NB4 (cell line): Measurements from ENCODE around the gene KNCN.

ENCODE experiments used
- DNase-seq: peaks from one replicate; pipeline ENCODE4 v3.0.0; 2010; ENCODE audit warnings: low read depth
- H3K4me3 ChIP-seq: one replicate; pipeline ENCODE4 v1.5.1; 2011; ENCODE audit warnings: mild to moderate bottlenecking, low read depth, low read length, moderate library complexity
- MYC ChIP-seq: IDR thresholded peaks from 2 replicates; pipeline ENCODE4 v1.6.1; 2011; ENCODE audit warnings: low read depth, low read length
- POLR2A ChIP-seq: IDR thresholded peaks from 2 replicates; pipeline ENCODE4 v1.6.1; 2011; ENCODE audit warnings: mild to moderate bottlenecking; ENCODE audit not compliant: insufficient read length; ENCODE audit errors: extremely low read depth
- TF ChIP-seq, protein P1 (sequence below): IDR thresholded peaks from one replicate; pipeline ENCODE4 v1.5.1; 2012; ENCODE audit warnings: low read depth, low read length
- TF ChIP-seq, protein P2 (sequence below): IDR thresholded peaks from 2 replicates; pipeline ENCODE4 v1.6.1; 2011; ENCODE audit warnings: low read depth, low read length

The KNCN gene

DNA sequence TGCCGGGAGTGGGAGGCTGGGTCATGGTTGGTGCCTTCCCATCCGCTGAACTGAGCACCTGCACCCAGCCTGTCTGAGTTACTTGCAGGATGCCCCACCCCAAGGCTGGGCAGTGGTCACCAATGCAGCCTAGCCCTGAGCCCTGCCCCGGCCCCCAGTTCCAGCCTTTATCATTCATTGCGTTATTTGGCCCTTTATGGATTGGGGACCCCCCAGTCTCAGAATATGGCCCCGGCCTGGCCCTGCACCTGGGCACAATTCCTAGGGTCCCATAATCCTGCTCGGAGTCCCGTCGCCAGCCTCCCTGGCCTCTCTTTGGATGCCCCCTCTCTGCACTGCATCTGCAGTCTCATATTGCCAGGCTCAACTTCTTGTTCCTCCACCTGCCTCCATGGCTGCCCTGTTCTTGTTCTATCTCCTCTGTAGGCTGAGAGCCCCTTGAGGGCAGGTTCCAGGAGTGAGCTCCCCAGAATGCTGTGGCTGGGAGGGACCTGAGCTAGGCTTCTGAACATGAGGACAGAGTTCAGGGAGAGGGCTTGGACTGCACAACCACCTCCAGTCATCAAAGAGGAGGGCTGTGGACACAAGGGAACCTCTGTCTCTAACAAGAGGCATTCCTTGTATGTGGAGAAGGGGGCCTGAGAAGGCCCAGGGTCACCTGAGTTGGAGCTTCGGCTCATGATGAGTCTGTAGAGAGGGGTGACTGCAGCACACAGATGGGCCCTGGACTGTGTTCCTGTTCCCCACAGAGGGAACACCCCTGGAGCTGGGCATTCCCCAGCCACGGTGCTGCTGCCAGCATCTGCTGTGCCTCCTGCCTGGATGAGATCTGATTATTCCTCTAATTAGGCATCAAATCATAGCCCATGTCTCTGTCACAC is 1.1 kb upstream of the KNCN start:
- TF ChIP-seq, protein P1, sequence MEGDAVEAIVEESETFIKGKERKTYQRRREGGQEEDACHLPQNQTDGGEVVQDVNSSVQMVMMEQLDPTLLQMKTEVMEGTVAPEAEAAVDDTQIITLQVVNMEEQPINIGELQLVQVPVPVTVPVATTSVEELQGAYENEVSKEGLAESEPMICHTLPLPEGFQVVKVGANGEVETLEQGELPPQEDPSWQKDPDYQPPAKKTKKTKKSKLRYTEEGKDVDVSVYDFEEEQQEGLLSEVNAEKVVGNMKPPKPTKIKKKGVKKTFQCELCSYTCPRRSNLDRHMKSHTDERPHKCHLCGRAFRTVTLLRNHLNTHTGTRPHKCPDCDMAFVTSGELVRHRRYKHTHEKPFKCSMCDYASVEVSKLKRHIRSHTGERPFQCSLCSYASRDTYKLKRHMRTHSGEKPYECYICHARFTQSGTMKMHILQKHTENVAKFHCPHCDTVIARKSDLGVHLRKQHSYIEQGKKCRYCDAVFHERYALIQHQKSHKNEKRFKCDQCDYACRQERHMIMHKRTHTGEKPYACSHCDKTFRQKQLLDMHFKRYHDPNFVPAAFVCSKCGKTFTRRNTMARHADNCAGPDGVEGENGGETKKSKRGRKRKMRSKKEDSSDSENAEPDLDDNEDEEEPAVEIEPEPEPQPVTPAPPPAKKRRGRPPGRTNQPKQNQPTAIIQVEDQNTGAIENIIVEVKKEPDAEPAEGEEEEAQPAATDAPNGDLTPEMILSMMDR = no peak
- TF ChIP-seq MYC (no peak), POLR2A (no peak)
- TF ChIP-seq, protein P2, sequence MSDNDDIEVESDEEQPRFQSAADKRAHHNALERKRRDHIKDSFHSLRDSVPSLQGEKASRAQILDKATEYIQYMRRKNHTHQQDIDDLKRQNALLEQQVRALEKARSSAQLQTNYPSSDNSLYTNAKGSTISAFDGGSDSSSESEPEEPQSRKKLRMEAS = no peak
- H3K4me3 ChIP-seq = no peak overlapping the region
- DNase-seq = no peak

DNA sequence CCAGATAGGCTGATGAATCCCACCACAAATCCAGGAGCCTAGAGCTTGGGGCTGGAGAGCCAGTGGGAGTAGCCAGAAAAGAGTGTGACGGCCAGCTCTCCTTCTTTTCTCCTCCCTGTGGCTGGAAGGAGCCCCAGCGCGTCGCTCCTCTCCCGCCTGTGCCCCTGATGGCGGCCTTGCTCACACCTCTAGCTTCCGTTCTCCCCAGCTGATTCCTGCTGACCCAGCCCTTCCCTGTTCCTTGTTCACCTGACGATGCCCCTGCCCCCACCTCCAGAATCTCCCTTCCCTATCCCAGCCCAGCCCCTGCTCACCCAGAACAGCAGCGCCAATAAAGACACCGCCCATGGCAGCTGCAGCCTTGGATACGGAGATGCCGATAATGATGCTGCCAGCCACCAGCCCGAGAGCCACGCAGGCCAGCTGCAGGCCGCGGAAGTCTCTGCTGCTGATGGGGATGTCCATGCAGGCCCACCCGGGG is 656 bp downstream of the KNCN start:
- H3K4me3 ChIP-seq = no peak overlapping the region
- DNase-seq = no peak
- no peak for TF ChIP-seq MYC
- TF ChIP-seq, protein P1 = no peak
- TF ChIP-seq, protein P2 = no peak
- TF ChIP-seq POLR2A = no peak

DNA sequence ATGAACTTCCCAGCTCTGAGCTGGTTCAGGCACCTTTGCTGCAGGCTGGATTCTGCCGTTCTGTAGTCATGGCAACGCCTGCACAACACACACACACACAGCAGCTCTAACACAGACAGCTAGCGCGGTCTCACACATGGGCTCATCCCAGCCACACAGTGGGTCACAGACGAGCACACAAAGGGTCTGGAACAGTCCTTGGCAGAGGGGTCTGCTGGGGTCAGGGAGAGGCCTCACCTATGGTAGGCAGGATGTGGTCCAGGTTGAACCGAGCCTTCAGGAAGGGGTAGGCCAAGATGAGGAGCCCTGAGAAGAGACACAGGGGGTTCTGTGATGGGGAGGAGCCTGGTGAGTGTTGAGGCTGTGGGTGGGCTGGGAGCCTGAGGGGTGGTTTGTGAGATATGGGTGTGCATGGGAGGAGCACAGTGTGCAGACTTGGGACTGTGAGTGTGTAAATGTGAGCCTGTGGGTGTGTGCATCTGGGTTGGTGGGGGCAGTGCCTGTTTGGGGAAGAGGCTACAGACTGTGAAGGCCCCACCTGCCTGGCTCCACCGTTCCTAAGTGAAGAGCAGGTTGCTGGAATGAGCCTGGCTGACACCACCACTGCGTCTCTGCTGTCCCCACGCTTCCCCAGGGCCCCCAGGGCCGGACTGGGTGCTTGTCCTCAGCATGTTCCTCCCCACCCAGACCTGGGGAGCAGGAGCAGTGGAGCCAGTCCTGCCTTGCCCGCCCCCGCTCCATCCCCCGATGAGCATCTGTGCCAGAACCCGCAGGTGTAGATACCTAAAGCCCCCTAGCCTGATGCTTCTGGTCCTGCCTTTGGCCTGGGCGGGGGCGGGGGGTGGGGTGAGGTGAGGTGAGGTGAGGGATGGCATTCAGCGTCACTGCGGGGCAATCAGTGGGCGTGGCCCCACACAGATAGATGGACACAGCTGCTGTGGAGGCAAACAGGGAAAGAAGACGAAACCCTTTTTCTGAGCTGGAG is 1.5 kb downstream of the KNCN start:
- TF ChIP-seq, protein P2 = no peak
- TF ChIP-seq, protein P1 = no peak
- TF ChIP-seq POLR2A (no peak), MYC (no peak)
- peak; percentile 23 for DNase-seq
- H3K4me3 ChIP-seq = no peak overlapping the region

DNA sequence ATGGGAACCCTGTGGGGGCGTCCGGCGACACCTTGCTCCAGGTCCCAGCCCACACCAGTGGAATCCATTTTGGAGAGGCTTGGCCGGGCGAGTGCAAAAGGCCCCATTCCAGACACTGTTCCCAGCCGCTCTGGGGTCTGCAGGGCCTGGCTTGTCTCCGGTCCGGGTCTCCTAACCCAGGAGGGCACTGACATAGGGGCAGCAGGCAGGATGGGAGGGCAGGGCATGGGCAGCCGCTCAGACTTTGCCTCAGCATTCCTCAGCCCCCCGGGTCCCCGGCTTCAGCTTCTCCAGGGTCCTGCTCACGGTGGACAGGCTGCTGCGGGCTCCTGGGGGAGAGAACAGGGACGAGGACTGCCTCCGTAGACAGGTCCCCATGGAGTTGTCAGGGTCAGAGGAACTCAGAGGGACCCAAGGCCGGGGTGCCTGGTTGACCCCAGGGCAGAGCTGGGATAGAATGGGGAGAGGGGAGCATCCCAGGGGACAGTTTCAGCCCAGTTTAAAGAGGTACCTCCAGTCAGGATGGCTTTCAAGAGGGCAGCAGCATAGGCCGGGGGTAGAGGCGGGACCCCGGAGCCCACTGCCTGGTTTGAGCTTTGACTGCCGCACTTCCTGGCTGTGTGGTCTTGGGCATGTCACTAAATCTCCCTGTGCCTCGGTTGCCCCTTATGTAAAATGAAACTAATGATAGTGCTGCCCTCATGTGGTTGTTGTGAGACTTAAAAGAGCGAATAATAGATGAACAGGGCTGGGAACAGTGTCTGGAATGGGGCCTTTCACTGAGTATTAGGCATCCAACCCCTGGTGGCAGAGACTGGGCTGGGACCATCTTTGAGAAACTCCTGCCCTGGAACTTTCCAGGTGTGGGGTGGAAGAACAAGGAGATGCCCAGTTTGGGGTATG is 3.7 kb downstream of the KNCN start:
- TF ChIP-seq, protein P1 = peak; percentile 27
- no peak for TF ChIP-seq MYC
- TF ChIP-seq, protein P2 = no peak
- no peak for TF ChIP-seq POLR2A
- H3K4me3 ChIP-seq = no peak overlapping the region
- peak; percentile 57 for DNase-seq

DNA sequence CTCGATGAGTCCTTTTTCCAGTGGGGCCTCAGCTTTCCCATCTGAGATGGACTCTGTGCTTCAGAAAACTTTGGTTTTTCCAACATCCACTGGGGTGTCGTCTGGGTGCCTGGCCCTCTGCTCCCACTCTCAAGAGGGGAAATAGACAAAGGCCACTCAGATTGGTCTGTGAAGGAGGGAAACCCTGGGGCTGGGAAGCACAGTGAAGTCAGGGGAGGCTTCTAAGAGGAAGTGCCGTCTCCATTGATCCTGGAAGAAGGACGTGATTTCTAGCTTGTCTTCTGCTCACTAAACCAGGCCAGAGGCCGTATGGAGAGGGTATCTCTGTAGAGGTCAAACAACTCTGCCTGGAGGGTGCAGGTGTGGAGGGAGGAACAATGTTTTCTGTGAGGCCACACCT is 5.2 kb downstream of the KNCN start:
- TF ChIP-seq, protein P2 = no peak
- TF ChIP-seq, protein P1 = no peak
- no peak for TF ChIP-seq MYC
- TF ChIP-seq POLR2A = no peak
- no peak for DNase-seq

More for the DNA sequence above, 5.2 kb downstream of the KNCN start:
- no peak overlapping the region for H3K4me3 ChIP-seq
